H9 (cell line): Measurements from ENCODE around the gene SLC9A6. TPM values are rescaled to one million over a fixed set of nuclear protein-coding genes. Genes with fewer than 3 reads are reported as not detected.

ENCODE experiments used
- DNase-seq: peaks from one replicate; pipeline ENCODE4 v3.0.0-alpha.2; 2017
- H2AFZ ChIP-seq: one replicate; pipeline ENCODE4 v1.6.1; 2013; ENCODE audit warnings: mild to moderate bottlenecking, low read length, control low read depth, moderate library complexity
- H2AK5ac ChIP-seq: 2 replicates; pipeline ENCODE4 v1.6.1; 2013; ENCODE audit warnings: low read length, control low read depth, mixed read lengths; ENCODE audit not compliant: insufficient read length
- H2BK120ac ChIP-seq: one replicate; pipeline ENCODE4 v1.6.1; 2013; ENCODE audit warnings: low read depth, mild to moderate bottlenecking, low read length, control low read depth, inconsistent platforms; ENCODE audit not compliant: poor library complexity, severe bottlenecking
- H2BK12ac ChIP-seq: 2 replicates; pipeline ENCODE4 v1.6.1; 2013; ENCODE audit warnings: low read length, control low read depth, mixed read lengths, low read depth; ENCODE audit not compliant: insufficient read length
- H2BK15ac ChIP-seq: 2 replicates; pipeline ENCODE4 v1.6.1; 2013; ENCODE audit warnings: low read depth, low read length, control low read depth
- H2BK20ac ChIP-seq: one replicate; pipeline ENCODE4 v1.6.1; 2013; ENCODE audit warnings: low read depth, mild to moderate bottlenecking, low read length, control low read depth, inconsistent platforms; ENCODE audit not compliant: poor library complexity, severe bottlenecking
- H2BK5ac ChIP-seq: 2 replicates; pipeline ENCODE4 v1.6.1; 2013; ENCODE audit warnings: low read length, control low read depth, mixed read lengths; ENCODE audit not compliant: insufficient read length
- H3K14ac ChIP-seq: 2 replicates; pipeline ENCODE4 v1.6.1; 2013; ENCODE audit warnings: low read length, control low read depth; ENCODE audit not compliant: insufficient read depth
- H3K18ac ChIP-seq: 2 replicates; pipeline ENCODE4 v1.6.1; 2013; ENCODE audit warnings: low read depth, mild to moderate bottlenecking, mixed read lengths, low read length, control low read depth; ENCODE audit not compliant: insufficient read length
- H3K23ac ChIP-seq: 2 replicates; pipeline ENCODE4 v1.6.1; 2013; ENCODE audit warnings: low read length, control low read depth, mixed read lengths, low read depth; ENCODE audit not compliant: insufficient read length
- H3K23me2 ChIP-seq: 2 replicates; pipeline ENCODE4 v1.6.1; 2013; ENCODE audit warnings: low read depth, mild to moderate bottlenecking, mixed read lengths, low read length, control low read depth; ENCODE audit not compliant: insufficient read length, poor library complexity, severe bottlenecking
- H3K27ac ChIP-seq: 2 replicates; pipeline ENCODE4 v1.5.1; 2013; ENCODE audit warnings: low read length, control low read depth, mixed read lengths, low read depth; ENCODE audit not compliant: insufficient read length
- H3K27me3 ChIP-seq: 2 replicates; pipeline ENCODE4 v1.6.1; 2013; ENCODE audit warnings: low read length, control low read depth, inconsistent platforms; ENCODE audit not compliant: insufficient read depth
- H3K4ac ChIP-seq: 2 replicates; pipeline ENCODE4 v1.6.1; 2013; ENCODE audit warnings: low read depth, mild to moderate bottlenecking, control low read depth, inconsistent platforms, low read length, moderate library complexity
- H3K4me1 ChIP-seq: 2 replicates; pipeline ENCODE4 v1.6.1; 2013; ENCODE audit warnings: low read length, control low read depth, inconsistent platforms; ENCODE audit not compliant: insufficient read depth
- H3K4me2 ChIP-seq: 2 replicates; pipeline ENCODE4 v1.6.1; 2013; ENCODE audit warnings: low read length, control low read depth, mixed read lengths; ENCODE audit not compliant: insufficient read length, insufficient read depth
- H3K56ac ChIP-seq: 2 replicates; pipeline ENCODE4 v1.6.1; 2013; ENCODE audit warnings: low read depth, mild to moderate bottlenecking, mixed read lengths, low read length, control low read depth; ENCODE audit not compliant: insufficient read length
- H3K79me1 ChIP-seq: 2 replicates; pipeline ENCODE4 v1.6.1; 2013; ENCODE audit warnings: low read depth, mild to moderate bottlenecking, moderate library complexity, low read length, control low read depth, inconsistent platforms; ENCODE audit not compliant: insufficient read depth, poor library complexity, severe bottlenecking
- H3K79me2 ChIP-seq: 2 replicates; pipeline ENCODE4 v1.6.1; 2013; ENCODE audit warnings: low read length, control low read depth, inconsistent platforms; ENCODE audit not compliant: insufficient read depth
- H3K9ac ChIP-seq: 2 replicates; pipeline ENCODE4 v1.6.1; 2013; ENCODE audit warnings: low read length, control low read depth, mixed read lengths; ENCODE audit not compliant: insufficient read length; ENCODE audit errors: extremely low read depth
- H3K9me3 ChIP-seq: one replicate; pipeline ENCODE4 v1.6.1; 2013; ENCODE audit warnings: low read depth, low read length, inconsistent platforms; ENCODE audit not compliant: control insufficient read depth
- H3T11ph ChIP-seq: one replicate; pipeline ENCODE4 v1.6.1; 2013; ENCODE audit warnings: mild to moderate bottlenecking, low read length, control low read depth, inconsistent platforms
- H4K20me1 ChIP-seq: one replicate; pipeline ENCODE4 v1.6.1; 2013; ENCODE audit not compliant: control insufficient read depth, insufficient read length, insufficient read depth
- H4K5ac ChIP-seq: 2 replicates; pipeline ENCODE4 v1.6.1; 2013; ENCODE audit warnings: low read depth, mild to moderate bottlenecking, mixed read lengths, low read length, control low read depth; ENCODE audit not compliant: insufficient read length
- H4K8ac ChIP-seq: replicated peaks from 2 replicates; pipeline ENCODE4 v1.6.1; 2013; ENCODE audit warnings: low read length, control low read depth, mixed read lengths, low read depth; ENCODE audit not compliant: insufficient read length
- H4K91ac ChIP-seq: 2 replicates; pipeline ENCODE4 v1.6.1; 2013; ENCODE audit warnings: low read depth, mild to moderate bottlenecking, moderate library complexity, mixed read lengths, low read length, control low read depth; ENCODE audit not compliant: insufficient read length
- H3K27ac Mint-ChIP-seq, 3 experiments: 2 replicates in 2 of 3; 3 replicates in 1 of 3; pipeline ENCODE4 v1.8.0; 2020 to 2021; ENCODE audit warnings: mixed read lengths in 3 of 3, mild to moderate bottlenecking in 1 of 3, moderate library complexity in 1 of 3
- H3K27me3 Mint-ChIP-seq: 2 replicates; pipeline ENCODE4 v1.8.0; 2021; ENCODE audit warnings: low read depth, mild to moderate bottlenecking, moderate library complexity, mixed read lengths
- H3K36me3 Mint-ChIP-seq, 3 experiments: 2 replicates in 2 of 3; 3 replicates in 1 of 3; pipeline ENCODE4 v1.8.0; 2020 to 2021; ENCODE audit warnings: low read depth in 3 of 3, mixed read lengths in 3 of 3; ENCODE audit not compliant: insufficient read depth in 1 of 3
- H3K4me1 Mint-ChIP-seq, 2 experiments: 2 replicates each; pipeline ENCODE4 v1.8.0; 2020; ENCODE audit warnings: mixed read lengths in 2 of 2
- H3K4me3 Mint-ChIP-seq, 2 experiments: 2 replicates in 1 of 2; 3 replicates in 1 of 2; pipeline ENCODE4 v1.8.0; 2020 to 2021; ENCODE audit warnings: mild to moderate bottlenecking in 2 of 2, mixed read lengths in 2 of 2, moderate library complexity in 1 of 2
- H3K9me3 Mint-ChIP-seq, 2 experiments: 2 replicates in 1 of 2; 3 replicates in 1 of 2; pipeline ENCODE4 v1.8.0; 2020; ENCODE audit warnings: mild to moderate bottlenecking in 2 of 2, mixed read lengths in 2 of 2, moderate library complexity in 1 of 2
- CTCF ChIP-seq: fragments of 200-600 bp; sonication (generic); conservative IDR thresholded peaks from 3 replicates; pipeline ENCODE4 v1.8.0; 2021; ENCODE audit warnings: antibody characterized with exemption, mild to moderate bottlenecking
- WGBS: extraction: QIAGEN DNeasy Blood & Tissue Kit; methylation state at CpG from one replicate; pipeline ENCODE4 v1.1.7; 2013; ENCODE audit warnings: missing lambda C conversion rate, low lambda C conversion rate, mixed read lengths; ENCODE audit not compliant: insufficient read length; ENCODE audit errors: extremely low coverage; 5-methylcytosine and 5-hydroxymethylcytosine counted together
- total RNA-seq: library from RNA; stranded (reverse); gene quantifications from 2 replicates; pipeline ENCODE4 v1.2.1, GENCODE V29; 2021

Gene SLC9A6
- total RNA-seq, 1 experiment from 2014 or later = 12.3 TPM

DNA sequence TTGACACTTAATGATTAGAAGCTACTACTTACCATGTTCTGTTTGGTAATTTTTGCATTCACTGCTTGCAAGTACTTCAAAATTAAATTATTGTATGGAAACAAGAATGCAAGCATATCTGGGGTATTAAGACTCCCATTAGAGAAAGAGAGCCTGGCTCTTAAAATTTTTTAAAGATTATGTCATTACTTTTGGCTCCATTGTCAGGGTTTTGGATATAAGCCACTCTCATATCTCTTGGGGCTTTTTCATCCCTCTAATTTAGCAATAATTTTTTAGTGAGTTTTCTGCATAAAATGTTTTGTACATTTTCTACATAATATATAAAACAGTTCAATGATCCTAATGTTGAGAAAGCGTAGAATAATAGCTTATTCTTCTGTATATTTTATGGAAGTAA, 49.4 kb downstream of the SLC9A6 start:
- Histone ChIP-seq H2BK15ac (no peak overlapping the region), H3K4me1 (no peaks in the 10 kb centered on the region), H3K79me2 (no peaks in the 10 kb centered on the region), H3K9ac (no peak overlapping the region), H3K4me2 (no peak overlapping the region), H4K91ac (no peak overlapping the region), H3K56ac (no peak overlapping the region), H3K27ac (no peak overlapping the region), H3K79me1 (no peaks in the 10 kb centered on the region), H2AFZ (no peak overlapping the region), H4K5ac (no peak overlapping the region), H2BK120ac (no peak overlapping the region), H4K20me1 (no peaks in the 10 kb centered on the region), H3T11ph (no peak overlapping the region), H3K23ac (no peak overlapping the region), H2BK12ac (no peak overlapping the region), H4K8ac (no peak overlapping the region), H3K27me3 (no peaks in the 10 kb centered on the region), H2BK5ac (no peak overlapping the region), H2BK20ac (no peak overlapping the region), H3K18ac (no peak overlapping the region), H3K4ac (no peak overlapping the region), H3K23me2 (no peaks in the 10 kb centered on the region), H3K14ac (no peak overlapping the region), H2AK5ac (no peak overlapping the region), H3K9me3 (peaks cover 16% of the 10 kb centered on the region)
- no peaks in the 10 kb centered on the region for H3K4me1 Mint-ChIP-seq
- DNase-seq = no peak
- no peak for TF ChIP-seq CTCF
- H3K27me3 Mint-ChIP-seq = no peaks in the 10 kb centered on the region; the same call in 1 of the 2 replicates
- H3K27ac Mint-ChIP-seq = no peak overlapping the region
- H3K9me3 Mint-ChIP-seq = peaks cover 47 to 52% of the 10 kb centered on the region in 2 experiments
- peaks cover 0 to 24% (median 8%) of the 10 kb centered on the region in 3 experiments; a peak in 5 of 7 replicates for H3K36me3 Mint-ChIP-seq
- no peak overlapping the region for H3K4me3 Mint-ChIP-seq
- WGBS = no CpG with 5 or more reads among the region's 1 CpG
